BLaER1 treated with 17β-estradiol and CSF1 and Interleukin-3, amounts not matched to agents 10 nM and 100 nM (cell line): ENCODE results near the gene CLDN17.

Experiments
- H3K27ac ChIP-seq, 11 experiments: shearing (Covaris generic); formaldehyde crosslinking; 2 replicates each; pipeline ENCODE4 v1.8.1; 2022
- H3K27me3 ChIP-seq, 11 experiments: shearing (Covaris generic); formaldehyde crosslinking; 2 replicates each; pipeline ENCODE4 v1.8.1; 2022
- H3K36me3 ChIP-seq, 11 experiments: shearing (Covaris generic); formaldehyde crosslinking; 2 replicates each; pipeline ENCODE4 v1.8.1; 2022
- H3K4me1 ChIP-seq, 10 experiments: shearing (Covaris generic); formaldehyde crosslinking; 2 replicates each; pipeline ENCODE4 v1.8.1; 2022
- H3K4me2 ChIP-seq, 11 experiments: shearing (Covaris generic); formaldehyde crosslinking; 2 replicates each; pipeline ENCODE4 v1.8.1; 2022
- H3K4me3 ChIP-seq, 10 experiments: shearing (Covaris generic); formaldehyde crosslinking; 2 replicates each; pipeline ENCODE4 v1.8.1; 2022
- H3K9ac ChIP-seq, 11 experiments: shearing (Covaris generic); formaldehyde crosslinking; 2 replicates each; pipeline ENCODE4 v1.8.1; 2022
- H3K9me3 ChIP-seq, 11 experiments: shearing (Covaris generic); formaldehyde crosslinking; replicated peaks in 1 of 11; 2 replicates each; pipeline ENCODE4 v1.8.1; 2022
- H4K20me1 ChIP-seq, 11 experiments: shearing (Covaris generic); formaldehyde crosslinking; 2 replicates each; pipeline ENCODE4 v1.8.1; 2022
- Cebpa-rat ChIP-seq, 11 experiments: shearing (Covaris generic); IDR thresholded peaks; 2 replicates each; pipeline ENCODE4 v1.8.1; 2022

The CLDN17 gene, protein sequence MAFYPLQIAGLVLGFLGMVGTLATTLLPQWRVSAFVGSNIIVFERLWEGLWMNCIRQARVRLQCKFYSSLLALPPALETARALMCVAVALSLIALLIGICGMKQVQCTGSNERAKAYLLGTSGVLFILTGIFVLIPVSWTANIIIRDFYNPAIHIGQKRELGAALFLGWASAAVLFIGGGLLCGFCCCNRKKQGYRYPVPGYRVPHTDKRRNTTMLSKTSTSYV

GRCh38 chr21:30166705-30167104 is at the start of gene CLDN17:
Gene CLDN17 (minus strand): TSS chr21:30166805. CDS start chr21:30166617, 188 bp downstream.
- no peaks in the 10 kb centered on the region for H4K20me1 ChIP-seq
- H3K9me3 ChIP-seq, result no peaks in the 10 kb centered on the region
- H3K4me2 ChIP-seq, result no peak within 1 kb of the TSS
- no peak within 1 kb of the TSS for H3K9ac ChIP-seq
- H3K4me1 ChIP-seq, result no peaks in the 10 kb centered on the region
- no peaks in the 10 kb centered on the region for H3K36me3 ChIP-seq
- H3K27ac ChIP-seq, result no peak within 1 kb of the TSS
- TF ChIP-seq Cebpa-rat (IDR thresholded peaks at IDR 0.05), result no peak
- H3K4me3 ChIP-seq, result no peak within 1 kb of the TSS
- no peaks in the 10 kb centered on the region for H3K27me3 ChIP-seq

DNA sequence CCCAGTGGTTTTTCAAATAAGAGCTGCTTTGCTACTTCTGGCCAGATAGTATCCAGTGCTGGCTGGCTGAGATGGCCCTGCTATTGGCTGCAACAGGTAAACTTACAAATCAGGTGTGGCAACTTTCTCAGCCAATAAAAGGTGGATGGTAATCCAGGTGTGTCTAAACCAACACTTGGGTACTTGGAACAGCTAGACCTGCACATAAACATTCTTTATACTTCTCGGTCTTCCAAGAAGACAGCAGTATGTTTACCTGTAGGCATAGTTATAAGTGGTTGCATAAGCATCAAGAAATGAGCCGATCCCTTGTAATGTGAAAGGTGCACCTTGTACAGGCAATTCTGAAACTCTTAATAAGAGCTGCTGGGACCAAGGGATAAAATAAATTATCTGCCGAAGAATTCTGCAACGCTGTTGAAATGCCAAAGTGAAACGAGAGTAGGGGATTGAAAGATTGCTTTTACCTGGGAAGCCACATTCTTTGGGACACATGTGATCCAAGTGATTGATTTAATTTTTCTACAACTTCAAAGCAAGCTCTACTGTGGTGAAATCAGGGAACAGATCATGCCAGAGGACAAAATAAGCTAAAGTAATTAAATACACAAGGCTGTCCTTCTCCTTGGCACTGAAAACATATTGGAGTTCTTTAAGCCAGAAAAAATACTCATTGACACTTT is 49.6 kb upstream of the CLDN17 start, which contains the start of gene CLDN8:
Gene CLDN8, minus strand, starts transcription at position 57 of the 683 bp plus-strand sequence. CDS start 172 bp downstream, outside the sequence.
- Histone ChIP-seq H3K4me2 (no peak within 1 kb of the TSS), H3K27me3 (no peaks in the 10 kb centered on the region), H3K4me3 (no peak within 1 kb of the TSS), H3K4me1 (no peaks in the 10 kb centered on the region), H3K9me3 (no peaks in the 10 kb centered on the region), H3K36me3 (no peaks in the 10 kb centered on the region), H3K9ac (no peak within 1 kb of the TSS), H4K20me1 (no peaks in the 10 kb centered on the region), H3K27ac (no peak within 1 kb of the TSS)
- TF ChIP-seq Cebpa-rat (IDR thresholded peaks at IDR 0.05), result no peak

DNA sequence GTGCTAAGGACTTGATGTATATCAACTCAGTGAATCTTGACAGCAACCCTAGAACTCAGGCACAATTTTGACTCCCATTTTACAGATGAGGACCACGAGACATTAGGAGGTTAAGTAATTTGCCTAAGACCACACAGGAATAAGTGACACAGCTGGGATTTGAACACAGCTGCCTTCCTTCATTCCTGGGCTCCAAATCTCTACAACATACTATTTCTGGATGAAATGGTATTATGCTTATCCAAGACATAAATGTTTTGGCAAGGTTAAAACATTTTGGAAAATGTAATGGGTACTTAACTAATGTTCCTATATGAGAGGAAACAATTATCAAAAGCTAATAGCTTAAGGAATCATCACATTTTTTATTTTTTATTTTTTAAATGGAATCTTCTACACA is 44.5 kb upstream of the CLDN17 start:
- H3K4me2 ChIP-seq, result no peak overlapping the region
- no peaks in the 10 kb centered on the region for H3K9me3 ChIP-seq
- H3K4me3 ChIP-seq, result no peak overlapping the region
- no peak overlapping the region for H3K27ac ChIP-seq
- H4K20me1 ChIP-seq, result no peaks in the 10 kb centered on the region
- H3K4me1 ChIP-seq, result peaks cover 0 to 4% (median 0%) of the 10 kb centered on the region in 10 experiments; a peak in 1 of 20 replicates
- no peak overlapping the region for H3K9ac ChIP-seq
- no peaks in the 10 kb centered on the region for H3K27me3 ChIP-seq
- H3K36me3 ChIP-seq, result no peaks in the 10 kb centered on the region
- no peak for TF ChIP-seq Cebpa-rat (IDR thresholded peaks at IDR 0.05)

DNA sequence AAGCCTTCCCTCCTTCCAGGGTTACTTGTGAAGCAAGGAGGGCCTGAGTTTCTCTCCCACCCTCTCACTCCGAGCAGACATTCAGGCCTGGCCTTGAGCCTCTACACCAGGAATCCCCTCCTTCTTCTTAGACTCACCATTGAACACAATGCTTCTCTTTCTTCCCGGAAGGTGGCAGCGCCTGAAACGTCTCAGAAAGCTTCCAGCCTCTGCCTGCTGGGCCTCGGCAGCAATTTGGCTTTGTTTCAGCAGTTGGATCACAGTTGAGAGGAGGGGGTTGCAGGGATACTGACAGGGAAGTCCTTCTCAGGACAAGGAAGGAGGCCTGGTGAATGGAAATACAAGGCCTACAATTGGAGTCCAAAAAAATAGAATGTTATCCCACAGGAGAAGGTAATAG is 43.0 kb upstream of the CLDN17 start:
- no peaks in the 10 kb centered on the region for H3K27me3 ChIP-seq
- no peaks in the 10 kb centered on the region for H3K36me3 ChIP-seq
- H3K27ac ChIP-seq, result no peak overlapping the region
- TF ChIP-seq Cebpa-rat (IDR thresholded peaks at IDR 0.05), result no peak
- H3K4me3 ChIP-seq, result no peak overlapping the region
- no peaks in the 10 kb centered on the region for H3K9me3 ChIP-seq
- H3K4me2 ChIP-seq, result no peak overlapping the region
- no peak overlapping the region for H3K9ac ChIP-seq
- no peaks in the 10 kb centered on the region for H4K20me1 ChIP-seq
- peaks cover 0 to 4% (median 0%) of the 10 kb centered on the region in 10 experiments; a peak in 1 of 20 replicates for H3K4me1 ChIP-seq

- Histone ChIP-seq H3K4me2 (0 out of 22 replicates have a peak overlapping the region, but pooled peaks of 1 of the 11 experiments have one; percentile 2), H3K4me3 (no peak overlapping the region), H3K27me3 (no peaks in the 10 kb centered on the region), H3K9ac (no peak overlapping the region), H3K36me3 (no peaks in the 10 kb centered on the region), H3K9me3 (no peaks in the 10 kb centered on the region), H3K4me1 (peaks cover 0 to 19% (median 3%) of the 10 kb centered on the region in 10 experiments; a peak in 8 of 20 replicates), H3K27ac (no peak overlapping the region), H4K20me1 (no peaks in the 10 kb centered on the region)
- TF ChIP-seq Cebpa-rat (IDR thresholded peaks at IDR 0.05), result no peak
Observed at GRCh38 chr21:30207252-30207579, 40.6 kb upstream of the CLDN17 start.

GRCh38 chr21:30206551-30207251 is 40.1 kb upstream of the CLDN17 start:
- H3K9ac ChIP-seq, result no peak overlapping the region
- H3K9me3 ChIP-seq, result no peaks in the 10 kb centered on the region
- no peaks in the 10 kb centered on the region for H3K27me3 ChIP-seq
- H3K4me3 ChIP-seq, result no peak overlapping the region
- H3K27ac ChIP-seq, result no peak overlapping the region
- TF ChIP-seq Cebpa-rat (IDR thresholded peaks at IDR 0.05), result no peak
- 0 out of 22 replicates have a peak overlapping the region, but pooled peaks of 1 of the 11 experiments have one; percentile 2 for H3K4me2 ChIP-seq
- no peaks in the 10 kb centered on the region for H4K20me1 ChIP-seq
- peaks cover 0 to 24% (median 3%) of the 10 kb centered on the region in 10 experiments; a peak in 8 of 20 replicates for H3K4me1 ChIP-seq
- no peaks in the 10 kb centered on the region for H3K36me3 ChIP-seq

GRCh38 chr21:30200000-30200399 is 33.4 kb upstream of the CLDN17 start:
- Histone ChIP-seq H3K4me3 (no peak overlapping the region), H4K20me1 (no peaks in the 10 kb centered on the region), H3K9me3 (no peaks in the 10 kb centered on the region; a peak in 1 of 22 replicates), H3K27me3 (no peaks in the 10 kb centered on the region), H3K9ac (no peak overlapping the region), H3K27ac (no peak overlapping the region), H3K4me2 (no peak overlapping the region), H3K4me1 (peaks cover 0 to 20% (median 3%) of the 10 kb centered on the region in 10 experiments; a peak in 8 of 20 replicates), H3K36me3 (no peaks in the 10 kb centered on the region)
- no peak for TF ChIP-seq Cebpa-rat (IDR thresholded peaks at IDR 0.05)

DNA sequence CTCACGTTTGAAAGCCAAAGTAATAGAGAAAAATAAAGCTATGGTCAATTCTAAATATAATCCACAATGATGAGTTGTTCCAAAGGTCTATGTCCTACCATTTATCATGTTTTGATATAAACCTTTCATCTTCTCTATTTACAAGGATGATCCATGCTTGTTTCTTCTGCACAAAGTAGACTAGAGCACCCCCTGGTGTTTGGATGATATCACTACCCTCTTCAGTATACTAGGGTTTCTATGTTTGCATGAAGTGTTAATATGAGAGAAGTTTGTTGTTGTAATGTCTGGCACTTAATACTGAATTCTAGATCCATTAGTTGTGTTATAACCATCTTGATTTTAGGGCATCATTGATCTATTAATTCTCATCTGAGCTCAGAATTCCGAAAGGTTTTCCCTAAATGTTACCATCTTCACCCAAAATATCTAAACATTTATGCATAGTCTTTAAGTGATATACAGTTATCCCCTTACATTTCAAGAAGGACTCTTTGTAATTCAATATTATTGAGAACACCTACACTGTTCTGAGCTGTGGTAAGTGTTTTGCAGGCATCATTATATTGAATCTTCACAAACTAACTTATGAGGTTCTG is 28.2 kb upstream of the CLDN17 start:
- Histone ChIP-seq H3K4me2 (no peak overlapping the region), H3K4me3 (no peak overlapping the region), H4K20me1 (no peaks in the 10 kb centered on the region), H3K9me3 (no peaks in the 10 kb centered on the region), H3K4me1 (no peaks in the 10 kb centered on the region), H3K36me3 (no peaks in the 10 kb centered on the region), H3K9ac (no peak overlapping the region), H3K27me3 (no peaks in the 10 kb centered on the region), H3K27ac (no peak overlapping the region)
- no peak for TF ChIP-seq Cebpa-rat (IDR thresholded peaks at IDR 0.05)

DNA sequence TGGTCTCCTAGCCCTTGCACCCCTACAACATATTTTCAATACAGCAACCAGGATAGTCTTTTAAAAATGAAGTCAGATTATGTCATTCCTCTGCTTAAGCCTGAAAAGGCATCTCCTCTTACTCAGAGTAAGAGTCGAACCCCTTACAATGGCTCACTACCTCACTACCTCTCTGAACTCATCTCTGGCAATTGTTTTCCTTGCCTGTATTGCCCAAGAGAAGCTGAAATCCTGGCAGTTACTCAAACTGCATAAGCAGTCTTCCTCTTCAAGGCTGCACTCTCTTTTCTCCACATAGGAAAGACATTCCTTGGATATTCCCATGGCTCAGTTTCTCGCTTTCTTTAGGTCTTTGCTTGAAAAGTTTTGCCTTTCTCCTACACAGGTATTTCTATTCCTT is 26.6 kb upstream of the CLDN17 start:
- Histone ChIP-seq H3K27ac (no peak overlapping the region), H3K4me1 (no peaks in the 10 kb centered on the region)

More for the DNA sequence above, 26.6 kb upstream of the CLDN17 start:
- Histone ChIP-seq H3K4me2 (no peak overlapping the region), H3K36me3 (no peaks in the 10 kb centered on the region), H3K27me3 (no peaks in the 10 kb centered on the region), H3K9me3 (no peaks in the 10 kb centered on the region), H3K9ac (no peak overlapping the region), H4K20me1 (no peaks in the 10 kb centered on the region), H3K4me3 (no peak overlapping the region)
- no peak for TF ChIP-seq Cebpa-rat (IDR thresholded peaks at IDR 0.05)
